ENCODE results near the gene TNRC6C.

The TNRC6C gene

GRCh38 chr17:78048346-78049292 lies 90.1 kb downstream of the TNRC6C start:
- no peak overlapping the region for H3K4me3 ChIP-seq (IDR thresholded peaks at IDR 0.05; ENCODE audit: insufficient read depth, low read depth, low read length)
- no peaks in the 10 kb centered on the region for H4K20me1 ChIP-seq (ENCODE audit: insufficient read depth)
- no peak overlapping the region for H3K9ac ChIP-seq
- H3K27me3 ChIP-seq (ENCODE audit: insufficient read depth, low read depth), result no peaks in the 10 kb centered on the region
- H3K79me2 ChIP-seq (ENCODE audit: insufficient read depth, low read depth), result no peaks in the 10 kb centered on the region
- H3K4me2 ChIP-seq, result no peak overlapping the region
- no peak overlapping the region for H3K27ac ChIP-seq
- no peaks in the 10 kb centered on the region for H3K36me3 ChIP-seq (ENCODE audit: insufficient read depth)
- no peak for TF ChIP-seq CTCF (conservative IDR thresholded peaks at IDR 0.05; ENCODE audit: low read depth, low read length)
- H2AFZ ChIP-seq (ENCODE audit: low read depth), result no peak overlapping the region
- peaks cover 14% of the 10 kb centered on the region for H3K4me1 ChIP-seq (ENCODE audit: low read depth, poor library complexity, severe bottlenecking)

GRCh38 chr17:78049609-78050008 lies 91.1 kb downstream of the TNRC6C start:
- TF ChIP-seq CTCF (conservative IDR thresholded peaks at IDR 0.05; ENCODE audit: low read depth, low read length), result no peak
- Histone ChIP-seq H3K36me3 (ENCODE audit: insufficient read depth) (no peaks in the 10 kb centered on the region), H3K9ac (no peak overlapping the region), H3K4me1 (ENCODE audit: low read depth, poor library complexity, severe bottlenecking) (peaks cover 4% of the 10 kb centered on the region), H3K27ac (no peak overlapping the region), H3K4me3 (IDR thresholded peaks at IDR 0.05; ENCODE audit: insufficient read depth, low read depth, low read length) (no peak overlapping the region), H3K4me2 (no peak overlapping the region), H3K27me3 (ENCODE audit: insufficient read depth, low read depth) (no peaks in the 10 kb centered on the region), H2AFZ (ENCODE audit: low read depth) (no peak overlapping the region), H3K79me2 (ENCODE audit: insufficient read depth, low read depth) (no peaks in the 10 kb centered on the region), H4K20me1 (ENCODE audit: insufficient read depth) (no peaks in the 10 kb centered on the region)

GRCh38 chr17:78051186-78051972 lies 92.9 kb downstream of the TNRC6C start:
- H3K36me3 ChIP-seq (ENCODE audit: insufficient read depth), result no peaks in the 10 kb centered on the region
- H3K27ac ChIP-seq, result no peak overlapping the region
- H4K20me1 ChIP-seq (ENCODE audit: insufficient read depth), result no peaks in the 10 kb centered on the region
- no peak overlapping the region for H2AFZ ChIP-seq (ENCODE audit: low read depth)
- no peak overlapping the region for H3K4me2 ChIP-seq
- H3K27me3 ChIP-seq (ENCODE audit: insufficient read depth, low read depth), result no peaks in the 10 kb centered on the region
- H3K9ac ChIP-seq, result no peak overlapping the region
- no peak for TF ChIP-seq CTCF (conservative IDR thresholded peaks at IDR 0.05; ENCODE audit: low read depth, low read length)
- no peak overlapping the region for H3K4me3 ChIP-seq (IDR thresholded peaks at IDR 0.05; ENCODE audit: insufficient read depth, low read depth, low read length)
- no peaks in the 10 kb centered on the region for H3K79me2 ChIP-seq (ENCODE audit: insufficient read depth, low read depth)
- H3K4me1 ChIP-seq (ENCODE audit: low read depth, poor library complexity, severe bottlenecking), result no peaks in the 10 kb centered on the region

GRCh38 chr17:78053777-78054468 lies 95.4 kb downstream of the TNRC6C start:
- Histone ChIP-seq H2AFZ (ENCODE audit: low read depth) (no peak overlapping the region), H4K20me1 (ENCODE audit: insufficient read depth) (no peaks in the 10 kb centered on the region), H3K27ac (no peak overlapping the region), H3K4me2 (no peak overlapping the region), H3K9ac (no peak overlapping the region), H3K79me2 (ENCODE audit: insufficient read depth, low read depth) (no peaks in the 10 kb centered on the region), H3K36me3 (ENCODE audit: insufficient read depth) (no peaks in the 10 kb centered on the region), H3K4me1 (ENCODE audit: low read depth, poor library complexity, severe bottlenecking) (peaks cover 15% of the 10 kb centered on the region), H3K27me3 (ENCODE audit: insufficient read depth, low read depth) (no peaks in the 10 kb centered on the region), H3K4me3 (IDR thresholded peaks at IDR 0.05; ENCODE audit: insufficient read depth, low read depth, low read length) (no peak overlapping the region)
- TF ChIP-seq CTCF (conservative IDR thresholded peaks at IDR 0.05; ENCODE audit: low read depth, low read length), result no peak

Measured in KMS-11 (cell line).